Cardiac fibroblast (primary cell): ENCODE measurements around the gene SPATA12.

Experiments
- DNase-seq, 2 donors: peaks; one replicate each; pipeline versions ENCODE4 v3.0.0 to v3.0.0-alpha.2; 2010; ENCODE audit warnings: low read depth in 2 of 2
- H3K4me3 ChIP-seq, 2 donors: replicated peaks in 1 of 2; 1 replicate in 1 of 2; 2 replicates in 1 of 2; pipeline ENCODE4 v1.5.1; 2011; ENCODE audit warnings: low read depth in 2 of 2, low read length in 2 of 2, mild to moderate bottlenecking in 2 of 2, moderate library complexity in 1 of 2
- TF ChIP-seq, protein P1 (sequence below): IDR thresholded peaks from one replicate; pipeline ENCODE4 v1.5.1; 2011; ENCODE audit warnings: low read depth, mild to moderate bottlenecking, low read length, inconsistent platforms

SPATA12 gene

DNA sequence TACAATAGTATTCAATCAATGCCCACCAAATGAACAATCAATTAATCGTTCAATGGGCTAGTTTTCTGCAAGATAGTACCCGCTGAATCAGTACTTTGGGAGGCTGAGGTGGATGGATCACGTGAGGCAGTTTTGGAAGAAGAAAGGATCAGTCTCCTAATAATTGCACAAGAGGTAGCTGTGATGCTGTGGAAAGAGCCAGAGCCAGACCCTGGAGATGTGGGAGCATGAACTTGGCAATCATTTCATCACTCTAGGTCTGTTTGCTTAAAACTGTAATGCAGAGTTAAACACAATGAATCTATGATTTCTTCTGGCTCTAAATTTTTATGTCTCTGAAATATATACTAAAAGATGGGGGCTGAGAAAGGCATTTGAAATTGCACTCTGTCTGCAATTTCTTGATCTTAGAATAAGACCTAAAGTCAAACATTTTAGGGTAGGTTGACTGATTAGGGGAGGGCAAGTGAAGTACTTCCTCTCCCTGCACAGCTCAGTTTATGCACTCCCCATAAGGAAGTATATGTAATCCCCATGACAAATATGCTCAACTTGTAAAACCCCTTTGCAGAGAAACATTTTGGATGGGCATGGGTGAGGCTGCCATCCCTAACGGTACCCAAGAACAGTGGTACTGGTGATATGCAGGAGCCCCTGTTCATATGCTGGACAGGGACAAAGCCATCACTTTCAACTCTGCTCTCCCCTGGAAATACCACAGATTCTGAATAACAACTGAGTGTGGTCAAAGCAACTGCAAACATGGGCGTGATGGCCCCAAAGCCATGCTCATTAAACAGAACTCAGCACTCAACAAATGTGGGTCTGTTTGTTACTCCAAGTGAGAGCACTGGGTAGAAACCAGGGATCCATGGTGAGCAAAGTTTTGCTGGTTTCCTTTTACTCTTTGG, 28.6 kb upstream of the SPATA12 start:
- H3K4me3 ChIP-seq = no peak overlapping the region
- DNase-seq = no peak
- TF ChIP-seq, protein P1, sequence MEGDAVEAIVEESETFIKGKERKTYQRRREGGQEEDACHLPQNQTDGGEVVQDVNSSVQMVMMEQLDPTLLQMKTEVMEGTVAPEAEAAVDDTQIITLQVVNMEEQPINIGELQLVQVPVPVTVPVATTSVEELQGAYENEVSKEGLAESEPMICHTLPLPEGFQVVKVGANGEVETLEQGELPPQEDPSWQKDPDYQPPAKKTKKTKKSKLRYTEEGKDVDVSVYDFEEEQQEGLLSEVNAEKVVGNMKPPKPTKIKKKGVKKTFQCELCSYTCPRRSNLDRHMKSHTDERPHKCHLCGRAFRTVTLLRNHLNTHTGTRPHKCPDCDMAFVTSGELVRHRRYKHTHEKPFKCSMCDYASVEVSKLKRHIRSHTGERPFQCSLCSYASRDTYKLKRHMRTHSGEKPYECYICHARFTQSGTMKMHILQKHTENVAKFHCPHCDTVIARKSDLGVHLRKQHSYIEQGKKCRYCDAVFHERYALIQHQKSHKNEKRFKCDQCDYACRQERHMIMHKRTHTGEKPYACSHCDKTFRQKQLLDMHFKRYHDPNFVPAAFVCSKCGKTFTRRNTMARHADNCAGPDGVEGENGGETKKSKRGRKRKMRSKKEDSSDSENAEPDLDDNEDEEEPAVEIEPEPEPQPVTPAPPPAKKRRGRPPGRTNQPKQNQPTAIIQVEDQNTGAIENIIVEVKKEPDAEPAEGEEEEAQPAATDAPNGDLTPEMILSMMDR = no peak

GRCh38 chr3:57036952-57037351, 23.5 kb upstream of the SPATA12 start:
- TF ChIP-seq, protein P1 = no peak
- H3K4me3 ChIP-seq = no peak overlapping the region
- no peak for DNase-seq

GRCh38 chr3:57038466-57039164, 21.8 kb upstream of the SPATA12 start:
- TF ChIP-seq, protein P1 = no peak
- DNase-seq = no peak
- no peak overlapping the region for H3K4me3 ChIP-seq

- TF ChIP-seq, protein P1 = no peak
- no peak for DNase-seq
- no peak overlapping the region for H3K4me3 ChIP-seq
Measured at GRCh38 chr3:57041674-57042073, 18.8 kb upstream of the SPATA12 start.

GRCh38 chr3:57043518-57043917, 16.9 kb upstream of the SPATA12 start:
- no peak for DNase-seq
- no peak overlapping the region for H3K4me3 ChIP-seq
- TF ChIP-seq, protein P1 = no peak

DNA sequence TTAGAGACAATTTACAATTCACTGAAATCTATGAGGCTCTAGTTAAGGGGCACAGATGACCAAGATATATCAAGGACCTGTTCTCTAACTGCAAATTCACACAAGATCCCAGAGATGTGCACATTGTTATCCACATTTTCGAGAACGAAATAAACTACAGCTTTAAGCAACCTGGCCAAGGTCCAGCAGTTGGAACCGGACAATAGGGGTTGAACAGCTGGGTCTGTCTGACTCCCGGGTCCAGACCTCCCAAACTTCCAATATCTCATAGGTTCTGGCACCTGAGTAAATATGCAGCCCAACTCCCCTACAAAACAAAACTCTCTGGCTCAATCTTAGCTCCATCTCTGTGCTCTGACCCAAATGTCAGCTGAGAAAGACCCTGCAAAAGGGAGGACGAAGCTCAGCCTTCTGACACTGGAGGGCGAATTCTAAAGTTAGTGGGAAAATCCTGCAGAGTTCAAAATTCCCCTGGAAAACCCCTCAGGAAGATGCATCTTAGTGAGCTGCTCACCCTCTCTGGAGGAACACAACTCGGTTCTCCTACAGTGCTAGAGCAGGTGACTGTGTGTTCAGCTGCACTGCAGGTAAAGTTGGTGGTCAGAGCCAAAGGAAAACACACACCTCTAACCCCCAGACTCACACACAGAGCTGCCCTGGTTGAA, 14.2 kb upstream of the SPATA12 start:
- TF ChIP-seq, protein P1 = no peak
- H3K4me3 ChIP-seq = no peak overlapping the region
- no peak for DNase-seq
